ENCODE measurements around the gene ARHGAP20. TPM values are rescaled to one million over a fixed set of nuclear protein-coding genes. Genes with fewer than 3 reads are reported as not detected.

Gene ARHGAP20
- total and polyA plus RNA-seq, 2 experiments from 2014 or later: 0.31 TPM; not detected in 1

GRCh38 chr11:110713449-110713776 is 1.2 kb upstream of the ARHGAP20 start (continued):
- TF ChIP-seq, protein P1, sequence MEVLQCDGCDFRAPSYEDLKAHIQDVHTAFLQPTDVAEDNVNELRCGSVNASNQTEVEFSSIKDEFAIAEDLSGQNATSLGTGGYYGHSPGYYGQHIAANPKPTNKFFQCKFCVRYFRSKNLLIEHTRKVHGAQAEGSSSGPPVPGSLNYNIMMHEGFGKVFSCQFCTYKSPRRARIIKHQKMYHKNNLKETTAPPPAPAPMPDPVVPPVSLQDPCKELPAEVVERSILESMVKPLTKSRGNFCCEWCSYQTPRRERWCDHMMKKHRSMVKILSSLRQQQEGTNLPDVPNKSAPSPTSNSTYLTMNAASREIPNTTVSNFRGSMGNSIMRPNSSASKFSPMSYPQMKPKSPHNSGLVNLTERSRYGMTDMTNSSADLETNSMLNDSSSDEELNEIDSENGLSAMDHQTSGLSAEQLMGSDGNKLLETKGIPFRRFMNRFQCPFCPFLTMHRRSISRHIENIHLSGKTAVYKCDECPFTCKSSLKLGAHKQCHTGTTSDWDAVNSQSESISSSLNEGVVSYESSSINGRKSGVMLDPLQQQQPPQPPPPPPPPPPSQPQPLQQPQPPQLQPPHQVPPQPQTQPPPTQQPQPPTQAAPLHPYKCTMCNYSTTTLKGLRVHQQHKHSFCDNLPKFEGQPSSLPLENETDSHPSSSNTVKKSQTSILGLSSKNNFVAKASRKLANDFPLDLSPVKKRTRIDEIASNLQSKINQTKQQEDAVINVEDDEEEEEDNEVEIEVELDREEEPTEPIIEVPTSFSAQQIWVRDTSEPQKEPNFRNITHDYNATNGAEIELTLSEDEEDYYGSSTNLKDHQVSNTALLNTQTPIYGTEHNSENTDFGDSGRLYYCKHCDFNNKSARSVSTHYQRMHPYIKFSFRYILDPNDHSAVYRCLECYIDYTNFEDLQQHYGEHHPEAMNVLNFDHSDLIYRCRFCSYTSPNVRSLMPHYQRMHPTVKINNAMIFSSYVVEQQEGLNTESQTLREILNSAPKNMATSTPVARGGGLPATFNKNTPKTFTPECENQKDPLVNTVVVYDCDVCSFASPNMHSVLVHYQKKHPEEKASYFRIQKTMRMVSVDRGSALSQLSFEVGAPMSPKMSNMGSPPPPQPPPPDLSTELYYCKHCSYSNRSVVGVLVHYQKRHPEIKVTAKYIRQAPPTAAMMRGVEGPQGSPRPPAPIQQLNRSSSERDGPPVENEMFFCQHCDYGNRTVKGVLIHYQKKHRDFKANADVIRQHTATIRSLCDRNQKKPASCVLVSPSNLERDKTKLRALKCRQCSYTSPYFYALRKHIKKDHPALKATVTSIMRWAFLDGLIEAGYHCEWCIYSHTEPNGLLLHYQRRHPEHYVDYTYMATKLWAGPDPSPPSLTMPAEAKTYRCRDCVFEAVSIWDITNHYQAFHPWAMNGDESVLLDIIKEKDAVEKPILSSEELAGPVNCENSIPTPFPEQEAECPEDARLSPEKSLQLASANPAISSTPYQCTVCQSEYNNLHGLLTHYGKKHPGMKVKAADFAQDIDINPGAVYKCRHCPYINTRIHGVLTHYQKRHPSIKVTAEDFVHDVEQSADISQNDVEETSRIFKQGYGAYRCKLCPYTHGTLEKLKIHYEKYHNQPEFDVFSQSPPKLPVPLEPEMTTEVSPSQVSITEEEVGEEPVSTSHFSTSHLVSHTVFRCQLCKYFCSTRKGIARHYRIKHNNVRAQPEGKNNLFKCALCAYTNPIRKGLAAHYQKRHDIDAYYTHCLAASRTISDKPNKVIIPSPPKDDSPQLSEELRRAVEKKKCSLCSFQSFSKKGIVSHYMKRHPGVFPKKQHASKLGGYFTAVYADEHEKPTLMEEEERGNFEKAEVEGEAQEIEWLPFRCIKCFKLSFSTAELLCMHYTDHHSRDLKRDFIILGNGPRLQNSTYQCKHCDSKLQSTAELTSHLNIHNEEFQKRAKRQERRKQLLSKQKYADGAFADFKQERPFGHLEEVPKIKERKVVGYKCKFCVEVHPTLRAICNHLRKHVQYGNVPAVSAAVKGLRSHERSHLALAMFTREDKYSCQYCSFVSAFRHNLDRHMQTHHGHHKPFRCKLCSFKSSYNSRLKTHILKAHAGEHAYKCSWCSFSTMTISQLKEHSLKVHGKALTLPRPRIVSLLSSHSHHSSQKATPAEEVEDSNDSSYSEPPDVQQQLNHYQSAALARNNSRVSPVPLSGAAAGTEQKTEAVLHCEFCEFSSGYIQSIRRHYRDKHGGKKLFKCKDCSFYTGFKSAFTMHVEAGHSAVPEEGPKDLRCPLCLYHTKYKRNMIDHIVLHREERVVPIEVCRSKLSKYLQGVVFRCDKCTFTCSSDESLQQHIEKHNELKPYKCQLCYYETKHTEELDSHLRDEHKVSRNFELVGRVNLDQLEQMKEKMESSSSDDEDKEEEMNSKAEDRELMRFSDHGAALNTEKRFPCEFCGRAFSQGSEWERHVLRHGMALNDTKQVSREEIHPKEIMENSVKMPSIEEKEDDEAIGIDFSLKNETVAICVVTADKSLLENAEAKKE (CRISPR knock-in tag; IDR thresholded peaks at IDR 0.05): no peak

DNA sequence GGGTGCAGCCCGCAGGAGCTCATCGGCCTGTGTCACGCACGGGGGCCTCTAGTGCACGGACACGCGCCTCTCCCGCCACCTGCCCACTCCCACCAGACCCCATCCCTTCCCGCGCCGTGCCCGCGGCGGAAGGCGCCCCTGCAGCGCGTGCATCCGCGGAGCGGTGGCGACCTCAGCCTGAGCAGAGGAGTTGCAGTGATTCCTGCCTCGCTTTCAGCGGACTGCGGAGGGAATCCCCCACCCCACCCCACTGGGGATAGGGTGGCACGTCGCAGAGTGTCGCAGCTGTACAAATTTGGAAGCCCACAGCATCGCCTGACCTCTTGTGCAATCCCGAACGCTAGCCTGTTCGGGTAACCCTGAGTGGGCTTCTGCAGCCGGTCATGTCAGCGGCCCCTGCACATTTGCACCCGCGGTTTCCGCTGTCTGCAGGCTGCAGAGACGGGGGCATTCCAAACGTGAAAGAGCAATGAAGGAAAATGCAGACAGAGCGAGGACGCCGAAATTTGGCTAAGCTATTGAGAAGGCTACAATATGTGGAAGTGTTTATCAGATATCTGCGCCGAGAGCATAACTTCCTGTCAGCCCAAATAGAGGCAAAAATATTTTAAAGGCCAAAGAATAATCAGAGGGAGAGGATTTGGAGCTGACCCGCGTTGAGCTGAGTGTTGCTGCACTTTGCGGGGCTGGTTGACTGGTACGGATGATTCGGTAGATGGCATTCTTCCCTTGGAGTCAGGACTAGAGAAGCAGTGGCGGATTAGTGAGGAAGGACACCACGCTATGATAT is 617 bp upstream of the ARHGAP20 start:
- Mint-ChIP-seq H3K36me3 (ENCODE audit: low read depth) (no peaks in the 10 kb centered on the region), H3K4me1 (peaks cover 11% of the 10 kb centered on the region), H3K4me3 (peak overlapping the region; percentile 75), H3K9me3 (no peaks in the 10 kb centered on the region), H3K27ac (no peak overlapping the region), H3K27me3 (ENCODE audit: insufficient read depth, low read depth, poor library complexity) (peaks cover 41% of the 10 kb centered on the region)
- H3F3A ChIP-seq (replicated peaks; ENCODE audit: low read depth): no peaks in the 10 kb centered on the region
- TF ChIP-seq EZH2 (IDR thresholded peaks at IDR 0.05; ENCODE audit: low read depth, unreplicated experiment): peak; percentile 54
- no peak for TF ChIP-seq CREB1 (CRISPR knock-in tag; IDR thresholded peaks at IDR 0.05; ENCODE audit: low read depth)
- TF ChIP-seq CTCF (conservative IDR thresholded peaks at IDR 0.05; ENCODE audit: low read depth in 2 of 2): peak in 1 of 2 experiments; percentile 48; a peak in 2 of 4 replicates
- ATAC-seq (peak; percentile 51), DNase-seq (ENCODE audit: low spot score) (peak; percentile 49)
- peak overlapping the region; percentile 82 for H3K4me3 ChIP-seq
- peak overlapping the region; percentile 99 for H2AFZ ChIP-seq
- no peaks in the 10 kb centered on the region for H3K79me2 ChIP-seq (replicated peaks; ENCODE audit: insufficient read depth)
- no peaks in the 10 kb centered on the region for H3K9me2 ChIP-seq (ENCODE audit: insufficient read depth)
- H3K27ac ChIP-seq (ENCODE audit: low read depth): no peak overlapping the region
- no peaks in the 10 kb centered on the region for H3K36me3 ChIP-seq (ENCODE audit: insufficient read depth)
- peak overlapping the region; percentile 92 for H3K4me2 ChIP-seq
- H3K27me3 ChIP-seq (ENCODE audit: insufficient read depth): peaks cover 72% of the 10 kb centered on the region
- H3K4me1 ChIP-seq (ENCODE audit: insufficient read depth): peaks cover 4% of the 10 kb centered on the region
- H4K20me1 ChIP-seq (replicated peaks; ENCODE audit: insufficient read depth): no peaks in the 10 kb centered on the region; the same call in 1 of the 2 replicates

Data from GM23338 (cell line).